A673 (cell line): ENCODE data around the gene ELMOD3. TPM values are rescaled to one million over a fixed set of nuclear protein-coding genes. Genes with fewer than 3 reads are reported as not detected.

Source experiments
- BruUV-seq: library from RNA; stranded (reverse); fragments of 400-500 nt; replicated peaks from 2 replicates; lab custom pipeline; 2021; lab: Mats Ljungman, UMichigan
- CTCF ChIA-PET: fragments of 300-600 bp; sonication (Branson Sonifier 250); formaldehyde crosslinking; loops from one replicate; lab custom pipeline; 2022; ENCODE audit warnings: antibody characterized with exemption; lab: Charles Lee
- POLR2A ChIA-PET: fragments of 300-600 bp; sonication (Branson Sonifier 250); formaldehyde crosslinking; loops from one replicate; lab custom pipeline; 2022; ENCODE audit warnings: antibody characterized with exemption; ENCODE audit not compliant: low non-redundant PET; lab: Charles Lee
- DNase-seq: peaks from one replicate; pipeline ENCODE4 v3.0.0-alpha.2; 2015; ENCODE audit warnings: low spot score
- H3K27ac ChIP-seq: fragments of 200-600 bp; sonication (generic); 2 replicates; pipeline ENCODE4 v1.5.1; 2016; ENCODE audit warnings: mixed run types, low read depth, mild to moderate bottlenecking, mixed read lengths, antibody characterized with exemption, low read length; ENCODE audit not compliant: poor library complexity, severe bottlenecking
- H3K27me3 ChIP-seq: fragments of 200-600 bp; sonication (generic); replicated peaks from 2 replicates; pipeline ENCODE4 v1.6.1; 2017; ENCODE audit warnings: mixed run types, low read depth, mild to moderate bottlenecking, mixed read lengths, antibody characterized with exemption, low read length; ENCODE audit not compliant: insufficient read depth, poor library complexity
- H3K36me3 ChIP-seq: fragments of 200-600 bp; sonication (generic); 2 replicates; pipeline ENCODE4 v1.6.1; 2016; ENCODE audit warnings: mixed run types, mild to moderate bottlenecking, mixed read lengths, antibody characterized with exemption, low read length; ENCODE audit not compliant: insufficient read depth, poor library complexity, severe bottlenecking
- H3K4me1 ChIP-seq: fragments of 200-600 bp; sonication (generic); 2 replicates; pipeline ENCODE4 v1.6.1; 2017; ENCODE audit warnings: mixed run types, mild to moderate bottlenecking, mixed read lengths, antibody characterized with exemption, low read length; ENCODE audit not compliant: insufficient read depth, poor library complexity, severe bottlenecking
- H3K4me3 ChIP-seq: fragments of 200-600 bp; sonication (generic); 2 replicates; pipeline ENCODE4 v1.5.1; 2016; ENCODE audit warnings: low read depth, mixed run types, mild to moderate bottlenecking, mixed read lengths, low read length; ENCODE audit not compliant: poor library complexity, severe bottlenecking
- H3K9me3 ChIP-seq: fragments of 200-600 bp; sonication (generic); 2 replicates; pipeline ENCODE4 v1.6.1; 2016; ENCODE audit warnings: mixed run types, low read depth, mild to moderate bottlenecking, mixed read lengths, antibody characterized with exemption, low read length; ENCODE audit not compliant: poor library complexity, severe bottlenecking
- CTCF ChIP-seq: fragments of 300-800, 200-600 bp; sonication (generic); conservative IDR thresholded peaks from 2 replicates; pipeline ENCODE4 v1.5.1; 2017; ENCODE audit warnings: low read depth, mild to moderate bottlenecking, antibody characterized with exemption, low read length, moderate library complexity, mixed read lengths
- EZH2 ChIP-seq: fragments of 200-600 bp; sonication (generic); IDR thresholded peaks from 2 replicates; pipeline ENCODE4 v1.6.1; 2017; ENCODE audit warnings: borderline replicate concordance, low read depth, mild to moderate bottlenecking, mixed read lengths, antibody characterized with exemption, low read length; ENCODE audit not compliant: poor library complexity, severe bottlenecking
- intact Hi-C: fragments of 100-400 bp; cut with micrococcal nuclease; formaldehyde crosslinking; loops from one replicate; pipeline ENCODE4 v1.10.0; 2022; ENCODE audit not compliant: unreplicated experiment
- total RNA-seq: library from RNA; stranded (reverse); gene quantifications from 2 replicates; pipeline ENCODE4 v1.2.3, GENCODE V29; 2021

ELMOD3 gene
- total RNA-seq, 1 experiment from 2014 or later: 13.0 TPM

- TF ChIP-seq EZH2 (no peak), CTCF (no peak)
- Histone ChIP-seq H3K4me1 (no peaks in the 10 kb centered on the region), H3K27ac (no peak overlapping the region), H3K36me3 (no peaks in the 10 kb centered on the region), H3K27me3 (no peaks in the 10 kb centered on the region), H3K4me3 (no peak overlapping the region), H3K9me3 (no peaks in the 10 kb centered on the region)
- DNase-seq: no peak
- CTCF ChIA-PET: no interaction called here
- intact Hi-C loops: no loop called here
- POLR2A ChIA-PET: interaction anchor here (0.5 kb wide), 1 partner anchor 168 kb away, joined by 3 read pairs; no protein-coding TSS in a partner anchor
- BruUV-seq: no TSS peak
These were observed 39.7 kb downstream of the ELMOD3 start for GRCh38 chr2:85394261-85394681.

- Histone ChIP-seq H3K27me3 (no peaks in the 10 kb centered on the region), H3K4me3 (no peak overlapping the region), H3K4me1 (no peaks in the 10 kb centered on the region), H3K27ac (no peak overlapping the region), H3K36me3 (no peaks in the 10 kb centered on the region), H3K9me3 (no peaks in the 10 kb centered on the region)
- TF ChIP-seq CTCF: no peak
- no peak for TF ChIP-seq EZH2
- POLR2A ChIA-PET: no interaction called here
- no TSS peak for BruUV-seq
- CTCF ChIA-PET: no interaction called here
- no peak for DNase-seq
- intact Hi-C loops: no loop called here
These were observed 40.4 kb downstream of the ELMOD3 start for GRCh38 chr2:85394976-85395375.

GRCh38 chr2:85395912-85396475, 41.4 kb downstream of the ELMOD3 start:
- DNase-seq: no peak
- H3K4me3 ChIP-seq: no peak overlapping the region
- ChIA-PET CTCF (no interaction called here), POLR2A (interaction anchor here (0.6 kb wide), 1 partner anchor 151 kb away, joined by 3 read pairs; no protein-coding TSS in a partner anchor)
- no TSS peak for BruUV-seq
- no peak overlapping the region for H3K27ac ChIP-seq
- no peaks in the 10 kb centered on the region for H3K27me3 ChIP-seq
- no peak for TF ChIP-seq CTCF
- TF ChIP-seq EZH2: no peak
- H3K9me3 ChIP-seq: no peaks in the 10 kb centered on the region
- intact Hi-C loops: no loop called here
- peaks cover 5% of the 10 kb centered on the region for H3K36me3 ChIP-seq
- H3K4me1 ChIP-seq: no peaks in the 10 kb centered on the region
